GM19099 (cell line): Measurements from ENCODE around the gene VANGL2.

Experiments
- POLR2A ChIP-seq: IDR thresholded peaks from 3 replicates; pipeline ENCODE4 v1.6.1; 2011; ENCODE audit warnings: low read depth; ENCODE audit not compliant: insufficient read length; ENCODE audit errors: extremely low read depth

Gene VANGL2

GRCh38 chr1:160400223-160400645 is at the start of gene VANGL2:
TSS of gene VANGL2 (plus strand) at chr1:160400564. CDS start at chr1:160415838, 15,274 bp downstream.
- TF ChIP-seq POLR2A, result no peak

GRCh38 chr1:160351629-160352028 is 48.7 kb upstream of the VANGL2 start:
- no peak for TF ChIP-seq POLR2A

DNA sequence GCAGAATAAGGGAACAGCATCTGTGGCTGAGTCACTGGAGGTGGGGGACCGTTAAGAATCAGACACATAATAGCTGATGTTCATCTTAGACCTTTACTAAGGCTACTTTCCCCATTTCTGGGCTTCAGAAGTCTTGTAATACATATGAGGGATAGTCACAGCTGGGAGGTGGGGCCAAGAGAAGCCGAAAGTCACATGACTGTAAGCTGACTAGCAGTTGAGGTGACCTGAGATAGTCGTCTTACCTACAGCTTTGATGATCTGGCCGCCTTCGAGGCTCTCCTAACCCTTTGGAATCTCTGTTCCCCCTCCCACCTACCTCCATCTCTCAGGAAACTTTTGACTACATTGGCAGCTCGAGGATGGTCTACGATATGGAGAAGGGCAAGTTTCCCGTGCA is 47.8 kb upstream of the VANGL2 start:
- TF ChIP-seq POLR2A, result no peak

DNA sequence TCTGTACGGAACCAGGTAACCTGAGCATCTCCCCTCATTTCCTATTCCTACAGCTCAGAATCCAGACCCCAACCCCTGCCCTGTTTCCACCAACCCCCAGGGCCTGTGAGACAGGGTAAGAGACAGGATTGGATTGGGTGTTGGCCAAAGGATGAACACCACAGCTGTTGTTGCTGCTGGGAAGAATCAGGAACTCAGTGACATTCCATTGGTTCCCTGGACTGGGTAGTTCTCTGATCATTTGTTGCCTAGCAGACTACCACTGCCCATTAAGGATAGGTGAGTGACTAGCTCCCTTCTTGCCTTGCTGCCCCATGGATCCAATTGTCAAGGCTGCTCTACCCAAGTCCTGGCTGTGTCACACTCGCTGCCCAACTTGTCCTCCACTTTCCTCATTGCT is 47.1 kb upstream of the VANGL2 start:
- TF ChIP-seq POLR2A, result no peak

- TF ChIP-seq POLR2A, result no peak
Measured at GRCh38 chr1:160354388-160354985, 45.9 kb upstream of the VANGL2 start.

DNA sequence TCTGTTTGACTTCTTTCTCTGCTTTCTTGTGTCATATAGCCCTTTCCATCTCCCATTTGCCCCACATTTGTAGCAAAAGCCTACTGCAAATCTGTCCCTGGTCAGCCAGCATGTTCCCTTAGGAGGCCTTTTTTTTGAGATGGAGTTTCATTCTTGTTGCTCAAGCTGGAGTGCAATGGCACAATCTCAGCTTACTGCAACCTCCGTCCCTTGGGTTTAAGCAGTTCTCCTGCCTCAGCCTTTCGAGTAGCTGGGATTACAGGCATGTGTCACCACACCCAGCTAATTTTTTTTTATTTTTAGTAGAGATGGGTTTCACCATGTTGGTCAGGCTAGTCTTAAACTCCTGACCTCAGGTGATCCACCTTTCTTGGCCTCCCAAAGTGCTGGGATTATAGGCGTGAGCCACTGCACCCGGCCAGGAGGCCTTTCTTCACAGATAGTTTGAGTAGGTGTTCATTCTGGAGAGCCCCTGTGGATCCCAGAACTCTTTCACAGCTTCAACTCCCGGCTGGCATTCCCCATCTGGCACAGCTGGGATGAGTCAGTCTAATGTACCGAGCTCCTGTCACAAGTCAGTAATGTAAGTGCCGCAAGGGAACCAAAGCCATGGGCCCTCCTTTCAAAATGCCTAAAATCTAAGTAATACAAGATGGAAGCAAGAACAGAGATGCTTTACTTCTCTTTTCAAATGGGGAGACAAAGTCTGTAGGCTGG is 42.9 kb upstream of the VANGL2 start:
- no peak for TF ChIP-seq POLR2A

- no peak for TF ChIP-seq POLR2A
Measured at GRCh38 chr1:160358073-160358472, 42.3 kb upstream of the VANGL2 start.

DNA sequence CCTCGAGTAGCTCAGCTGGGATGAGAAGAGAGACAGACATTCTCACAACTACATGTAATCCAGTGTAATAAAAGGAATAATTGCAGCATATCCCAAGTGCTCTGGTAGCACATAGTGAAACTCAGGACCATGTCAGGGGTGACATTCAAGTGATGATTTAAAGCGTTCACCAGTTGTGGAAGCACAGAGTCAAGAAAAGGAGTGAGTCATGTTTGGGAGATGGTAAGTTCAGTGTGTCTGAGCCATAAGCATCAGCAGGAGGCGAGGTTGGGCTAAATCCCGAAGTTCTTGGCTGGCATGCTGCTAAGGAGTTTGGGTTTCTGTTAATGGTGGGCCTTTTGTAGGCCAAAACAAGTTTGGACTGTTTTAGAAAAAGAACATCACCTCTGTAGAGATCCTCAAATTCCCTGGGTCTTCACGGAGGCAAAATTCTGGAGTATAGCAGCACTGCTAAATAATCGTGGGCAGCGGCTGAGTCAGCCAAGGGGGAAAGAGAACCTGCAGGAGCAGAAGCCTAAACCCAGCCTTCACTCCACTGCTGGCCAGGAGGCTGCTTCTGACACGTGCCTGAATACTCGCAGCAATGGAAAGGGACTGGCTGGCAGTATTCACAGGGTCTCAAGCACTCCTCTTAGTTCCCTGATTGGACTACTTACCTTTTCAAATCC is 40.7 kb upstream of the VANGL2 start:
- no peak for TF ChIP-seq POLR2A

- TF ChIP-seq POLR2A, result no peak
Measured at GRCh38 chr1:160360227-160360695, 40.1 kb upstream of the VANGL2 start.

DNA sequence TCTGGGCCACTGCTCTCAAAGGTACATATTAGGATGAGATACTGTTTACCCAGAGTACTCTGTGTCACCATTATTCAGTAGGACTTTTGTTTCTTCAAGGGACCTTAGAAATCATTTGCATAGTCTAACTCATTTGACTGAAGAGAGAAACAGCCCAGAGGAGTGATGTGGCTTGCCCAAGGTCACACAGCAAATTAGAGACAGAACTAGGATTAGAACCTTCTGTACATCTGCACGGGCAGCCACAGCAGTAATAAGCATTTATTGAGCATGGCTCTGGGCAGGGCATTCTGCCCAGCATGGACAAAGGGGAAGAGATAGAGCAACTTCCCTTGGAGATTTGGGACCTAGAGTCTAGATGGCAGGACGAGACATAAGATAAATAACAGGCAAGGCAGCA is 39.2 kb upstream of the VANGL2 start:
- no peak for TF ChIP-seq POLR2A

- TF ChIP-seq POLR2A, result no peak
Measured at GRCh38 chr1:160361814-160362167, 38.6 kb upstream of the VANGL2 start.

- no peak for TF ChIP-seq POLR2A
Measured at GRCh38 chr1:160362168-160362957, 38.0 kb upstream of the VANGL2 start.

- TF ChIP-seq POLR2A, result no peak
Measured at GRCh38 chr1:160363010-160363409, 37.4 kb upstream of the VANGL2 start.

- no peak for TF ChIP-seq POLR2A
Measured at GRCh38 chr1:160363951-160364735, 36.2 kb upstream of the VANGL2 start.
